Fibroblast of peridontal ligament (primary cell): ENCODE measurements around the gene PLA2G2E.
"Not testable (repeated sequence)": the region's sequence is repeated elsewhere in the genome, so short reads cannot be mapped to it uniquely, and the experiment has no call there.

Source experiments
- DNase-seq: peaks from one replicate; pipeline ENCODE4 v3.0.0-alpha.2; 2010; ENCODE audit errors: extremely low read depth

The PLA2G2E gene

DNA sequence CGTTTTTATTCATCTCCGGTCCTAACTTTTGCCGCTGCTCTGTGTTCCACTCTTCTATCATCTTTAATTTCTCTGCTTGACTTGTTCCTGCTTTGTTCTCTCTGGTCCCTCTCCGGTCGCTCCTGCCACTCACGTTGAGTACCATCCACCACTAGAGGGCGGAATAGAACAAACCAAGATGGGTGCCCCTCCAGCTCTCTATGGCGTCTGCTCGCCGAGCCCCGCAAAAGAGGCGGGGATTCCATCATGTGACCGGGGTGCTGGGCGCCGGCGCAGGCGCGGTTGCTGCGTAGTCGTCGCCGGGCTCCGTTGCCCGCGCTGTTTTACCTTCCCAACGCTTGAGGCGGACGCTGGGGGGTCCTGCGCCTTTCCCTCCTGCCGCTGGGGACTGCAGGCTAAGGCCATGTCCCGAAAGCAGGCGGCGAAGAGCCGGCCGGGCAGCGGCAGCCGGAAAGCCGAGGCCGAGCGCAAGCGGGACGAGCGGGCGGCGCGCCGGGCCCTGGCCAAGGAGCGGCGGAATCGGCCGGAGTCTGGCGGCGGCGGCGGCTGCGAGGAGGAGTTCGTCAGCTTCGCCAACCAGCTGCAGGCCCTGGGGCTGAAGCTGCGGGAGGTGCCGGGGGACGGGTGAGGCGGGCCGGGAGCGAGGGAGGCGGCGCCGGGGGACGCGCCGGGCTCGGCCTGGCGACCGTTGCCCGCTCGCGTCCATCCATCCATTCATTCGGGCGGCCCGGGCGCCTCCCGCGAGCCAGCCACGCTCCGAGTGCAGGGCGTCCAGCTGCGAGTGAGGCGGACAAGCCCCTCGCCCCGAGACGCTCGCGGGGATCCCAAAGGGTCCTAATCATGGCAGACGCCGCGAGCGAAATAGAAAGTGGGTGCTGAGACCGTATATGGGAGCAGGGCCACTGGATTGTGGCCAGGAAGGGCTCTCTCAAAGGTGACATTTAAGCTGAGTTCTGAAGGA is 41.0 kb downstream of the PLA2G2E start, which contains the start of gene OTUD3:
TSS of gene OTUD3 (plus strand) at position 285 of the 961 bp plus-strand sequence. CDS start at position 404, 119 bp downstream.
- DNase-seq = peak; percentile 98

- not testable (repeated sequence) for DNase-seq
These were observed 42.6 kb downstream of the PLA2G2E start for GRCh38 chr1:19880841-19881240.

DNA sequence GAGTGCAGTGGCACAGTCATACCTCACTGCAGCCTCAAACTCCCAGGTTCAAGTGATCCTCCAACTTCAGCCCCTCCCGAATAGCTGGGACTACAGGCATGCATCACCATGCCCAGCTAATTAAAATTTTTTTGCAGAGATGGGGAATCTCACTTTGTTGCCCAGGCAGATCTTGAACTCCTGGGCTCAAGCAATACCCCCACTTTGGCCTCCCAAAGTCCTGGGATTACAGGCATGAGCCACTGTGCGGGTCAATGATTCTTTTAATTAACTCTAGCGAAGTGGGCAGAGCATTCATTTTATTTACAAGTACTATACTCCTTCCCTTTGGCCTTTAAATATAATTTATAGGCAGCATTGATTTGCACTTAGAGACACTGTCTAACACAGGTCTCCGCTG is 43.8 kb downstream of the PLA2G2E start:
- DNase-seq = no peak

GRCh38 chr1:19879227-19879626 is 44.2 kb downstream of the PLA2G2E start:
- no peak for DNase-seq

GRCh38 chr1:19878637-19878985 is 44.8 kb downstream of the PLA2G2E start:
- DNase-seq = no peak

DNA sequence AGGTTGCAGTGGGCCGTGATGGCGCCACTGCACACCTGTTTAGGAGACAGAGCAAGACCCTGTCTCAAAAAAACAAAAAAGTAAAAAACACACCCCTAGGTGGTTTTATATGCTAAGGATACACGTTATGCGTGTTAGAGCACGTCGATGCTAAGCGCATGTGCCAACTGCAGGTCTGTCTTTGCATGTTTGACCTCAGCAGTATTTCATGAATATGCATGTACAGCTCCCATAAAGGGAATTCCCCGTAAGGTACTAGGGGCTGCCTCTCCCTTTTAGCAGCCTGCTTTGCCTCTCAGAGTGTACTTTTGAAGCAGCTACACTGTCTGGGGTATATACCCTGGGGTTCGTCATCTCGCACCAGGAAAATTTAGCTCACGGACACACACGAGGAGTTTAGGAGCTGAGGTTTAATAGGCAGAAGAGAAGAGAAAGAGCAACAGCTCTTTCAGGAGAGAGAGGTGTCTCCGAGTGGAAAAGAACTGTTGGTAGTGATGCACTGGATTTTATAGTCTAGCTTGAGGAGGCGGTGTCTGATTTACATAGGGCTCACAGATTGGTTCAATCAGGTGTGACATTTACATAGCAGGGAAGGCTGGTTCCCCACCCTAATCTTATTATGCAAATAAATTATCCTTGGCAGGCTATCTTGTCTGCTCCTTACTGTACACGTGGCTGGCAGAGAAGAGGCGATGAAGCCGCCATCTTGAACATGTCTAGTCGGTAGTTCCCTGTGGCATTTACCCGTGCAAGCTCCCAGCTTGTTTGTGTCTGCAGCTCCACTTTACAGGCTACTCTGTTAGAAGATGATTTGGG is 45.4 kb downstream of the PLA2G2E start:
- DNase-seq = no peak

- no peak for DNase-seq
These were observed 46.2 kb downstream of the PLA2G2E start for GRCh38 chr1:19877181-19877750.

DNA sequence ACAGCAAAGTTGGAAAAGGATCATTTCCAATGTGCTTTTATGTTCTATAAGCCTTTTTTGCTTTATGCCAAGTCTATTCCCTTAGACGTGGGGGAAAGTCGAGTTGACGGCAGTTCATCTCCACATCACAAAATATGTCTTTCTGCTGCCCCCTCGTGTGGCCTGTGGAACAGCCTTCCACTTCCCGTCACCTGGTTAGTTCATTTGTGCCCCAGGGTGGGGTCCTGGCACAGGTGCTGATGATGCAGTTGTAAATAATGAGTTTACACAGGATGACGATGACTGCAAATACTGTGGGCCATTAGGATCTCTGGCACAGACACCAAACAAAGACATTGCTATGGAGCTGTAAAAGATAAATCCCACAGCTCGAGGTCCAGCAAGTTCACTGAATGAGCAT is 51.2 kb downstream of the PLA2G2E start:
- DNase-seq = no peak
